Activated naive CD4-positive, alpha-beta T cell treated with anti-CD3 and anti-CD28 coated beads, Interleukin-2, amount 50 U/mL, for 24 hours (primary cell): ENCODE data around the gene SLC9A3.
A peak's percentile ranks its signal among the peaks of the same experiment; 100 is the strongest.

Experiments used
- H3K27ac Mint-ChIP-seq: one replicate; pipeline ENCODE4 v1.8.0; 2021; ENCODE audit warnings: mild to moderate bottlenecking, mixed read lengths
- H3K27me3 Mint-ChIP-seq: one replicate; pipeline ENCODE4 v1.8.0; 2021; ENCODE audit warnings: mixed read lengths
- H3K36me3 Mint-ChIP-seq: one replicate; pipeline ENCODE4 v1.8.0; 2021; ENCODE audit warnings: mixed read lengths
- H3K4me1 Mint-ChIP-seq: one replicate; pipeline ENCODE4 v1.8.0; 2021; ENCODE audit warnings: mixed read lengths
- H3K4me3 Mint-ChIP-seq: one replicate; pipeline ENCODE4 v1.8.0; 2021; ENCODE audit warnings: mild to moderate bottlenecking, mixed read lengths
- H3K9me3 Mint-ChIP-seq: one replicate; pipeline ENCODE4 v1.8.0; 2021; ENCODE audit warnings: mixed read lengths

Gene SLC9A3

GRCh38 chr5:485113-485945 is 38.9 kb downstream of the SLC9A3 start:
- Mint-ChIP-seq H3K9me3 (no peaks in the 10 kb centered on the region), H3K4me1 (peaks cover 3% of the 10 kb centered on the region), H3K27ac (no peak overlapping the region), H3K4me3 (no peak overlapping the region), H3K36me3 (no peaks in the 10 kb centered on the region), H3K27me3 (peaks cover 1% of the 10 kb centered on the region)

GRCh38 chr5:484556-484955 is 39.7 kb downstream of the SLC9A3 start:
- no peak overlapping the region for H3K4me3 Mint-ChIP-seq
- H3K9me3 Mint-ChIP-seq, result no peaks in the 10 kb centered on the region
- peaks cover 1% of the 10 kb centered on the region for H3K27me3 Mint-ChIP-seq
- H3K36me3 Mint-ChIP-seq, result no peaks in the 10 kb centered on the region
- H3K27ac Mint-ChIP-seq, result peak overlapping the region; percentile 12
- H3K4me1 Mint-ChIP-seq, result peaks cover 3% of the 10 kb centered on the region

GRCh38 chr5:483434-484140 is 40.7 kb downstream of the SLC9A3 start:
- peaks cover 1% of the 10 kb centered on the region for H3K27me3 Mint-ChIP-seq
- H3K36me3 Mint-ChIP-seq, result no peaks in the 10 kb centered on the region
- H3K27ac Mint-ChIP-seq, result no peak overlapping the region
- peaks cover 3% of the 10 kb centered on the region for H3K4me1 Mint-ChIP-seq
- H3K4me3 Mint-ChIP-seq, result no peak overlapping the region
- no peaks in the 10 kb centered on the region for H3K9me3 Mint-ChIP-seq

DNA sequence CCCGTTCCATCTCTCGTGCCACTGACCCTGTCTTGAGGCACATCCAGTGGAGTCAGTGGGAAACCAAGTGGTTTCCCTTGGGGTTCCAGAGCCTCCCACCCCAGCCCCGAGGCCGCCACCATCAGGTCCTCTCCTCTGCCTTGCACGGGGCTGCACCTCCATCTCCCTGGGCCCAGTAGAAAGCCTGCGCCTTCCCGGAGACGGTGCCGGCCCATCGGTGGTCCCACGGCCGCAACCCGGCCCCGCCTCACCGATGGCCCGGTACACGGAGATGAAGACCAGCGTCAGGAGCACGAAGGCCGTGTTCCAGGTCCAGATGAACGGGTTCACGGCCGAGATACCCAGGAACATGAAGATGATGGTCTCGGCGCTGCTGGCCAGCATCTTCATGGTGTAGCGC is 41.2 kb downstream of the SLC9A3 start:
- H3K36me3 Mint-ChIP-seq, result no peaks in the 10 kb centered on the region
- no peak overlapping the region for H3K4me3 Mint-ChIP-seq
- peaks cover 1% of the 10 kb centered on the region for H3K27me3 Mint-ChIP-seq
- H3K9me3 Mint-ChIP-seq, result no peaks in the 10 kb centered on the region
- no peak overlapping the region for H3K27ac Mint-ChIP-seq
- H3K4me1 Mint-ChIP-seq, result peaks cover 3% of the 10 kb centered on the region

GRCh38 chr5:482506-482905 is 41.7 kb downstream of the SLC9A3 start:
- Mint-ChIP-seq H3K36me3 (no peaks in the 10 kb centered on the region), H3K4me1 (peaks cover 3% of the 10 kb centered on the region), H3K27ac (no peak overlapping the region), H3K4me3 (no peak overlapping the region), H3K9me3 (no peaks in the 10 kb centered on the region), H3K27me3 (peaks cover 1% of the 10 kb centered on the region)

DNA sequence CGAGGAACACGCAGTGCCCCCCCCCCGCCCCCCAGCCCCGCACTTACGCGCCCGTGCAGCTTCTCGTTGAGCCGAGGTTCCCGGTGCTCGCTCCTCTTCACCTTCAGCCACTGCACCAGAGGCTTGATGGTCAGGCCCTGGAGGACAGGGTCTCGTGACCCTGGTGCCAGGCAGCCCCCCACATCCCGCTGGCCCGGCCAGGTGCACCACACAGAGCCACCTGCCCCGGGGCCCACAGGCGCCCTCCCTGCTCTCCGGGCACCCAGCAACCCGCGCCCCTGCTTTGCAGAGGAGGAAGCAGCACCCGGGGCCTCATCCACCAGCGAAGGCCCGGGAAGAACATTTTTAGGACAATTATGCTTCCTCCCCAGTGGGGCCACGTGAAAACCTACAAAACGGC is 42.2 kb downstream of the SLC9A3 start:
- no peaks in the 10 kb centered on the region for H3K9me3 Mint-ChIP-seq
- peaks cover 1% of the 10 kb centered on the region for H3K27me3 Mint-ChIP-seq
- no peak overlapping the region for H3K4me3 Mint-ChIP-seq
- H3K27ac Mint-ChIP-seq, result no peak overlapping the region
- H3K36me3 Mint-ChIP-seq, result no peaks in the 10 kb centered on the region
- peaks cover 3% of the 10 kb centered on the region for H3K4me1 Mint-ChIP-seq

DNA sequence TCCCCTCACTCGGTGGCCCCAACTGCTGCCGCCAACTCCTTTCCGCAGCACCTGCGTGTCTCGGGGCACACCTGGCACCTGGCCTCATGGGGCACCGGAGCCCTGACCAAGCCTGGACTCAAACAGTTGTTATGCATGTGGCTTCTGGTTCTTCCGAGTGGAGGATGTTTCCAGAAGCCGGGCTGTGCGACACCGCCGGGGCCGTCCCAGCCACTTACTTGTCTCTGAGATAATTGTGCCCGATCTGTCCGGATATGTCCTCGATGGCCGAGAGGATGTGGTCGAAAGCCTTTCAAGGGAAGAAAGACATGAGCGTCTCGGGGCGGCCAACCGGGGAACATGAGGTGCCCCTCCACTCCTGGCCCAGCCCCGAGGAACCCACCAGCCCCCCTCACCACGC is 42.9 kb downstream of the SLC9A3 start:
- peaks cover 1% of the 10 kb centered on the region for H3K4me1 Mint-ChIP-seq
- H3K27ac Mint-ChIP-seq, result no peak overlapping the region
- H3K36me3 Mint-ChIP-seq, result no peaks in the 10 kb centered on the region
- no peak overlapping the region for H3K4me3 Mint-ChIP-seq
- H3K9me3 Mint-ChIP-seq, result no peaks in the 10 kb centered on the region
- peaks cover 2% of the 10 kb centered on the region for H3K27me3 Mint-ChIP-seq

DNA sequence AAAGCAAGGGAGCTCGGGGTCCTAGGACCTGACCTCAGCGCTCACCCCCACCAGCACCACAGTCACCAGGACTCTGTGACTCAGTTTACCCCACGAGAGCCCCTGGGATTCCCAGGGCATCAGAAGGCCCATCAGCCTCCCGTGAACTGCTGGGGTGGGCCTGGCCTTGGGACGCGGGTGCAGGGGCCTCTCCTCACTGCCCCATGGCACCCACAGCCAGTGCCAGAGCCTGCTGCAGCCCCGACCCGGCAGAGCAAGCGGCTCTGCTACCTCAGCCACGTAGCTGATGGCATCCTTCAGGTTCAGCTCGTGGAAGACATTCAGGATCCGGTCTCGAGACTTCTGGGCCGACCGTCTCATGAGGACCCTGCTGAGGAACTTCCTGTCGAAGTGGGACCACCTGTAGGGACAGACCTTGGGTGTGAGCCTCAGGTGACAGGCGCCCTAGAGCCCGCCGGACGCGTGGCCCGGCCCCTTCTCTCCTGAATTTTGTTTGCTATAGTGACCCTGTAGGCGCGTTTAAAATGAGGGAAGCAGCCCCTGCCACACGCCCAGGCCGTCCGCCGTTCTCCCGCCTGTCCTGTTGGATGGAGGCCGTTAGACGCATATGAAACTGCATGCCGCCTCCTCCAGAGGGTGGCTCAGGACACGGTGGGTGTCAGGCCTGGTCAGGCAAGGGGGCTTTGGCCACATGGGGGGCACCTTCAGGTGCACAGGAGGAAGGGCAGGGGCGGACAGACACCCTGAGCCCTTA is 44.5 kb downstream of the SLC9A3 start:
- H3K36me3 Mint-ChIP-seq, result no peaks in the 10 kb centered on the region
- no peak overlapping the region for H3K4me3 Mint-ChIP-seq
- no peaks in the 10 kb centered on the region for H3K4me1 Mint-ChIP-seq
- H3K27me3 Mint-ChIP-seq, result peaks cover 4% of the 10 kb centered on the region
- H3K27ac Mint-ChIP-seq, result no peak overlapping the region
- no peaks in the 10 kb centered on the region for H3K9me3 Mint-ChIP-seq

- H3K27ac Mint-ChIP-seq, result no peak overlapping the region
- no peaks in the 10 kb centered on the region for H3K4me1 Mint-ChIP-seq
- H3K27me3 Mint-ChIP-seq, result peaks cover 4% of the 10 kb centered on the region
- H3K4me3 Mint-ChIP-seq, result no peak overlapping the region
- H3K36me3 Mint-ChIP-seq, result no peaks in the 10 kb centered on the region
- no peaks in the 10 kb centered on the region for H3K9me3 Mint-ChIP-seq
Observed at GRCh38 chr5:478982-479535, 45.2 kb downstream of the SLC9A3 start.

DNA sequence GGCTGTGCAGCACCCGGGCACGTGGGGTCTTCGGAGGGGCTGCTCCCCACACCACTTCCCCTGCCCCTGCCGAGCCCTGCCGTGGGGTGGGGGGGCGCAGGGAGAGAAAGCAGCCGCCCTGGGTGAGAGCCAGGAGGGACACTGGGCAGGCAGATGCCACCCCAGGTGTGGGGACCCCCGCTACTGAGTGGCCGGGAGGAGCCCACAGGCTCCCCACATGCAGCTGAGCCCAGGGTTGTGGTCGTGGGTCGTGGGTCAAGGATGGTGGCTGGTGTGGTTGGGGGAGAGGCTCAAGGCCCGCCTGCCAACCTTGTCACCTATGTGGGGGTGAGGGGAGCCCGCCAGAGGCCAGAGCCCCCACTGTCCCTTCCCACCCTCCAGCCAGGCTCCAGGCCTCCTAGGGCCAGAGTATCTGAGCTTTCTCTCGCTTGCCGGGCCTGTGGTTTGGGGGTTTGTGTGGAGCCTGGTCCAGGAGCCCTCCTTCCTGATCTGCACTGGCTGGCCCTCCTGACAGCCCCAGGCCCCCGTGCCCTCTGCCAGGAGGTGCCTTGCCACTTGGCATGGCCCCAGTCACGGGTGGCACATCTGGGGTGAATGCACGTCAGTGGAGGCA is 45.8 kb downstream of the SLC9A3 start:
- no peak overlapping the region for H3K27ac Mint-ChIP-seq

GRCh38 chr5:477871-478270 is 46.4 kb downstream of the SLC9A3 start:
- Mint-ChIP-seq H3K27ac (no peak overlapping the region), H3K4me1 (no peaks in the 10 kb centered on the region), H3K27me3 (peaks cover 4% of the 10 kb centered on the region), H3K9me3 (no peaks in the 10 kb centered on the region), H3K36me3 (no peaks in the 10 kb centered on the region), H3K4me3 (no peak overlapping the region)

More for the DNA sequence above, 45.8 kb downstream of the SLC9A3 start:
- Mint-ChIP-seq H3K36me3 (no peaks in the 10 kb centered on the region), H3K4me3 (no peak overlapping the region), H3K4me1 (no peaks in the 10 kb centered on the region), H3K27me3 (peaks cover 4% of the 10 kb centered on the region), H3K9me3 (no peaks in the 10 kb centered on the region)

DNA sequence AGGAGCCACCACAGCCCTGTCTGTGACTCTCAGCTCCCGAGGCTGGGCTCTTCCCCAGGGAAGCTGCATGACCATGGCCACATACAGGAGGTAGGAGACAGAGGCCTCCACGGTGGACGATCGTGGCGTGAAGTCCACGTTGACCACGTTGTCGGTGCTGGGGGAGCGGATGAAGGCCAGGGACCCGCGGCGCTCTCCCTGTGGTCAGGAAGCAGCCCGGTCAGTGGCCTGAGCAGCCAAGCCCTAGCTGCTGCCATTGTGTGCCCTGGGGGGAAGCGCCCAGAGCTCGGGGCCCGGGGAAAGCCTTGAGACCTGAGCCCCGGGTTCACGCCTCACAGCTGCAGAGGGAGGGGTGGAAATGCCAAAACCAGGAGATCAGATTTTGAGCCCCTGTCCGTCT is 47.0 kb downstream of the SLC9A3 start:
- no peak overlapping the region for H3K27ac Mint-ChIP-seq
- H3K4me1 Mint-ChIP-seq, result no peaks in the 10 kb centered on the region
- H3K27me3 Mint-ChIP-seq, result peaks cover 4% of the 10 kb centered on the region
- H3K9me3 Mint-ChIP-seq, result no peaks in the 10 kb centered on the region
- no peak overlapping the region for H3K4me3 Mint-ChIP-seq
- no peaks in the 10 kb centered on the region for H3K36me3 Mint-ChIP-seq

DNA sequence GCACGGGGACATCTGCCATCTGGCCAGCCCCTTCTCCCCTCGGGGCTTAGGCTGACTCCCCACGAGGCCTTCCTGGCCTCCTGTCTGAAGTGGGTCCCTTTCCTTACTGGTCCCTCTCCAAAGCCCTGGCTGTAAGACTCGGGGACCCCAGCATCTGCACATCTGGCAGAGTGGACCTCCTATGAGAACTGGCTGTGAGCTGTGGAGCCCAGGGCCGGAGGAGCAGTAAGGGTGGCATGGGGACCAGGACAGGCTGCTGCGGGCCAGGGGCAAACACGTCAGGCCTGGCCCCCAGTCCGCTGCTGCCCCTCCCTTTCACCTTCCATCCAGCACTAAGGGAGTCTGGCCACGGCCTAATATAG is 47.5 kb downstream of the SLC9A3 start:
- peaks cover 2% of the 10 kb centered on the region for H3K4me1 Mint-ChIP-seq
- H3K27ac Mint-ChIP-seq, result no peak overlapping the region
- no peak overlapping the region for H3K4me3 Mint-ChIP-seq
- peaks cover 4% of the 10 kb centered on the region for H3K27me3 Mint-ChIP-seq
- peaks cover under 1% of the 10 kb centered on the region for H3K36me3 Mint-ChIP-seq
- H3K9me3 Mint-ChIP-seq, result no peaks in the 10 kb centered on the region

GRCh38 chr5:476102-476813 is 48.0 kb downstream of the SLC9A3 start:
- Mint-ChIP-seq H3K27me3 (peaks cover 3% of the 10 kb centered on the region), H3K4me1 (peaks cover 7% of the 10 kb centered on the region), H3K4me3 (peak overlapping the region; percentile 30), H3K27ac (no peak overlapping the region), H3K9me3 (no peaks in the 10 kb centered on the region), H3K36me3 (peaks cover 2% of the 10 kb centered on the region)

DNA sequence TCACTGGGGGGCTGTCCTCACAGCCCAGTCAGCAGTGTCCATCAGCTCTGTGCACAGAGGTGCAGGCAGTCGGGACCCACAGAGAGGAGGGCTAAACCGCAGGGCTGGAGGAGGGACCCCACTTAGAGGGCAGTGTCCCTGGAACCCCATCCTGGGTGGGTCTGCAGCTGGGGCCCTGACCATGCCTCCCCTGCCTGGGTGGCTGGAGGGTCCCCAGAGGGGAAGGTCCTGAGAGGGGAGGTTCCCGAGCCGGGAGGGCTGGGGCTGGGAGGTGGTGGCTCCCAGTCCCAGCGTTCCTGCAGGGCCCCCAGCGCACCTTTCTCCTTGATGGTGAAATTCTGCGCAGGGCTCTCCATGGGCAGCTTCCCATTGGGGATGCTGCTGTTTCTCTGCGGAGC is 48.5 kb downstream of the SLC9A3 start:
- H3K27ac Mint-ChIP-seq, result no peak overlapping the region
- peaks cover 2% of the 10 kb centered on the region for H3K36me3 Mint-ChIP-seq
- H3K4me3 Mint-ChIP-seq, result peak overlapping the region; percentile 64
- H3K27me3 Mint-ChIP-seq, result peaks cover 3% of the 10 kb centered on the region
- no peaks in the 10 kb centered on the region for H3K9me3 Mint-ChIP-seq
- peaks cover 13% of the 10 kb centered on the region for H3K4me1 Mint-ChIP-seq
